HUDEP-2 (cell line): ENCODE data around the gene FURIN.
"Not testable (repeated sequence)": the region's sequence is repeated elsewhere in the genome, so short reads cannot be mapped to it uniquely, and the experiment has no call there.

Source experiments
- DNase-seq, 76 experiments: peaks; one replicate each; lab custom pipeline; 2025; ENCODE audit not compliant: unreplicated experiment in 76 of 76; lab: John Stamatoyannopoulos, UW

FURIN gene

DNA sequence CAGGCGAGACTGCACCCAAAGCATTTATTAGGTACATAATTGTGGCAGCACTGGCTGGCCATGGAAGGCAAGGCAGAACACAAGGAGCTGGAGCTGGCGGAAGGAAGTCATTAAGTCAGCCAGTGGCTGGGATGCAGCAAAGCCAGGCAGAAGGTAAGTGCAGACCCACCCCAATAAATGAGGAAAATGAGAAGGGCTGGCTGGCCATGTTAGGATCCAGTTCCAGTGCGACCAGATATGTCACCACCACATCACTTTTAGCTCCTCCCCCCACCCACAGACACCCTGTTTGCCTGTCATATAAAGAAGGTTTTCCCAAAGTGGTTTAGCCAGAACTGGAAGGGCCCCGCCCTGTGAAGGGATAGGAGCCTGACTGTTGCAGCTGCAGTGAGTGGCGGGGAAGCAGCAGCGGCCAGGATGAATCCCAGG is at the start of gene FURIN:
Gene FURIN, plus strand, starts transcription at position 328 of the 429 bp plus-strand sequence. CDS start 7,153 bp downstream, outside the sequence.
- peak in 1 of 76 experiments; percentile 8 for DNase-seq

GRCh38 chr15:90819390-90819789 is 49.0 kb upstream of the FURIN start:
- DNase-seq: peak in 8 of 76 experiments; percentile 6 to 49 (median 35)

- DNase-seq: peak in 6 of 76 experiments; percentile 22 to 45 (median 34)
Measured at GRCh38 chr15:90819850-90820249, 48.5 kb upstream of the FURIN start.

DNA sequence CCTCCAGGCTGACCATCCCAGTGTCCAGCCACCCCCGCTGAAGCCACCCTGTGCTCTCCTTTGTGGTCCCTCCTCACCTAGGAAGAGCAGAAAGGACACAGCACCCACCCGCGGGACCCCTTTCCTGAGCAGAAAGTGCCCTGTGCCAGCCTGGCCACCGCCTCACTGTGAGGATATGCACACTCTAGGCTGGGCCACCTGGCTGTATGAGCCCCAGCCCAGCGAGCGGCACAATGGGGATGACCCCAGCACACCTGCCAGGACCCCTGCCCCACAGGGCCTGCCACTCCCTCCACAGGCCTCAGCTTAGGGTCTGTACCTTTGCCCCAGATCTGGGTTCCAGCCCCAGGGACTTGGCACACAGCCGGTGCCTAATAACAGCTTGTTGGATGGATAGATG is 47.9 kb upstream of the FURIN start:
- DNase-seq: no peak

- DNase-seq: no peak
Measured at GRCh38 chr15:90822204-90822955, 46.0 kb upstream of the FURIN start.

- DNase-seq: no peak
Measured at GRCh38 chr15:90823455-90823974, 44.9 kb upstream of the FURIN start.

GRCh38 chr15:90825115-90825899 is 43.1 kb upstream of the FURIN start:
- not testable (repeated sequence) for DNase-seq

GRCh38 chr15:90826206-90826885 is 42.0 kb upstream of the FURIN start:
- not testable (repeated sequence) for DNase-seq

- no peak for DNase-seq
Measured at GRCh38 chr15:90826886-90827435, 41.4 kb upstream of the FURIN start.

DNA sequence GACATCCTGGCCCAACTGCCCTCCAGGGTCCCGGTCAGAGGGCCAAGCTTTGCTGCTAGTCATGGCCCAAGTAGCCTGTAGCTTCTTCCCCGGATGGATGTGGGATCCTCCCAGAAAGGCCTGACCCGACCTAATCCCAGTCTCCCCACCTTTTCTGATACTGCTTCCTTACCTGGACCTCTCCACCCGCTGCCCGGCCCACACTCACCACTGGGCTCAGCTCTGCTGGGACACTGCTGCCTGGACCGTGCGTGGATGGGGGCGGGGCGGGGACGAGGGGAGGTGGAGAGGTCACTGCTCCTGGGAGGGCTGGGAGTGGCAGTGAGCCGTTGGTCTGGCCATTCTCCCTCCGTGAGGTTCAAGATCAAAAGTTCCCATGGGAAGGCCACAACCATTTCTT is 40.3 kb upstream of the FURIN start:
- no peak for DNase-seq

DNA sequence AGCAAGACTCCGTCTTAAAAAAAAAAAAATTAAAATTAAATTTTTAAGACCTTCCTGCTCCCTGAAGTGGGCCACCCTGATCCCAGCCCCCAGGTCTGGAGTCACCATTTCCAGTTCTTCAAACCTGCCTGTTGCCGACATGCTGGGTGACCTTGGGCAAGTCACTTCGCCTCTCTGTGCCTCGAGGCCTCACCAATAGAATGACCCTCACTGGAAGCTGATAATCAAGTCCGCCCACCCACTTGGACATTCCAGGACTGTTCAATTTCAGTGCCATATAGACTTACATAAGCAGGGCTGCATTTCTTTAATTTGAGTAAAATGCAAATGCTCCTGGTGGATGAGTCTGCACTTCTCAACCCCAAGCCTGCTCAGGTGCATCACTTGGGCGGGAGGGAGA is 39.3 kb upstream of the FURIN start:
- DNase-seq: no peak

DNA sequence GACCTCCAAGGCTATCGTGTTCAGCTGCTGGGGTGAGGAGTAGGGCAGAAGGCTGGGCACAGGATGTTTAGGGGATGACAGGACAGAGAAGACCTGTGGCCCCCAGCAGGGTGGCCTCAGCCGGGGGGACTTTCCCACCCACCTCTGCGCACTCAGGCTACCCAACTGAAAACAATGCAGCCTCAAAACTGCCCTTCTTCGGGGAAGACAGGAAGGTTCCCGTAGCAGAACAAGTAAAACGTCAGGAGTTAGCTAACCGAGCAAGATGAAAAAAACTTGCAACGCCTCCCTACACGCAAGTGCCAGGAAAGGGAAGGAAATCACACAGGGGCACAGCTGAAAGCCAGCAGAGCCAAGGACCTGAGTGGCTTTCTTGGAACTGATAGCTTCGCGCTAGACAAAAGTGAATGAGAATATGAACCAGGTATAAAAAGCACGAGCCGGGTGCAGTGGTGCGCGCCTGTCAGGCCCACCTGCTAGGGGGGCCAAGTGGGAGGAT is 38.4 kb upstream of the FURIN start:
- DNase-seq: no peak

GRCh38 chr15:90834626-90835025 is 33.8 kb upstream of the FURIN start:
- DNase-seq: no peak

- no peak for DNase-seq
Measured at GRCh38 chr15:90836296-90836871, 32.0 kb upstream of the FURIN start.

DNA sequence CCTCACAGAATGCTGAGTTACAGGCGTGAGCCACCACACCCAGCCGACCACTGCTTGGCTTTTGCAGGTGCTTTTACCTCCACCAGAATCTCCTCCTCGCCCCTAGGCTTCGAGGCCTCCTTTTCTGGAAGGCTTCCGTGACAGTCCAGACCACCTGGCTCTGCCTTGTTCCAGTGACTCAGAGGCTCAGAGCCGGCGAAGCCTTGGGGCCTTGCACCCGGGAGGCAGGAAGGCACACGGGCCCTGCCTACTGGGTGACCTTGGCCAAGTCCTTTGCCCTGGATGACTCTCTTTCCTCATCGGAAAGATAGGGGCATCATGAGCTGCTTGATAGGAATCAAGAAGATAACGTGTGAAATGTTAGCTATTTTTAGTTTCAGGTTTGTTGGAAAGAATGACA is 31.3 kb upstream of the FURIN start:
- peak in 1 of 76 experiments; percentile 5 for DNase-seq

- DNase-seq: peak in 14 of 76 experiments; percentile 6 to 53 (median 22)
Measured at GRCh38 chr15:90838139-90838538, 30.2 kb upstream of the FURIN start.

DNA sequence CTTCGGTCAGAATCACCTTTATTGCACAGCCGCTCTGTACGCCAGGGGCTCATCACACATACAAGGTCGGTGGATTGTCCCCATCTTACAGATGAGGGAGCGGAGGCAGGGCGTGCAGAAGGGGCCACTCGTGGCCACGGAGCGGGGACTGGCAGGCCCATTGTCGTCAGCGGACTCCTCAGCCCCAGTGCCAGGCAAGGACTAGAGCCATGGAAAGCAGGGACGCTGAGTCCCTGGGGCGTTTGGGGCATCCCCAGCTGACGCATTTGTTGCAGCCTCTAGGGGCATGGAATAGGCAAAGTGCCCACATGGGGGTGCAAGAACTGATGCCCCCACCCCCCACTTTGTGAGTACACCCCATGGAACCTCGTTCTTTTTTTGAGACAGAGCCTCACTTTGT is 29.8 kb upstream of the FURIN start:
- DNase-seq: no peak

DNA sequence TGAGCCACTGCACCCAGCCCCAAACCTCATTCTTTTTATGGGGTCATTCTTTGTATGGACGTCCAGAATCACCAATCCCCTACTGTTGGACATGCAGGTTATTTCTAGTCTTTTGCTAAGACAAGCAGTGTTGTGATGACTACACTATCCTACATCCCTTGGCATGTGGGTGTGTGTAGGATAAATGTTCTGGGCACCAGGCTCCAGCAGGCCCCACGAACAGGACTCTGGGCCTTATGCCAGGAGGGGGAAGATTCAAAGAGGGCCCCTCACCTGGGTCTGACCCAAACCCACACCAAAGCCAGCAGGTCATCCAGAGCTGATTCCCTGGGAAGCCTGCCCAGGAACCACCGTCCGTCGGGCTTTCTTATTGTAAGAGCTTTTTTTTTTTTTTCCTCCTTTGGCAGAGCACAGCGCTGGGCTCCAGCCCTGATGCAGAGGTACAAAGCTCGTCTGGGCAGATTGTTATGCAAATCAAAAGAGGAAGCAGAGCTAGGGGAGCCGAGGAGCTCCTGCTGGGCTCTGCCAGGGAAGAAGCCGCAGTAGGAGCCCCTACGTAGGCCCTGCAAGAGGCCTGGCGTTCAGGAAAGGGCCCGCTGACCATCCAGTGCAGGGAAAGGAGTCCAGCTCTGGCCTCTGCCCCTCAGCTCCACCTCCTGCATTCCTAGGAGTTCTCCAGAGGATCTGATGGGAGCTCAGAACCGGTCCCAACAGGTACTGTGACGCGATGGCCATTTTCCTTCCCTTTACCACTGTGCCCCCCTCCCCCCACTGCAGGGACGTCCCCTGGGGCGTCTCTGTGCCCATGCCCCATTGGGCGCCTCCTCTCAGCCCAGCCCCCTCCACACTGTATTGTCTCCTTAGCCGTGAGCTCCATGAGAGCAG is 29.0 kb upstream of the FURIN start:
- peak in 53 of 76 experiments; percentile 9 to 70 (median 35) for DNase-seq
